Measurements from ENCODE around the gene IRX4. TPM values are rescaled to one million over a fixed set of nuclear protein-coding genes. Genes with fewer than 3 reads are reported as not detected.

IRX4 gene
- total and polyA plus RNA-seq, 4 donors: 0.06 to 0.54 (median 0.34) TPM

DNA sequence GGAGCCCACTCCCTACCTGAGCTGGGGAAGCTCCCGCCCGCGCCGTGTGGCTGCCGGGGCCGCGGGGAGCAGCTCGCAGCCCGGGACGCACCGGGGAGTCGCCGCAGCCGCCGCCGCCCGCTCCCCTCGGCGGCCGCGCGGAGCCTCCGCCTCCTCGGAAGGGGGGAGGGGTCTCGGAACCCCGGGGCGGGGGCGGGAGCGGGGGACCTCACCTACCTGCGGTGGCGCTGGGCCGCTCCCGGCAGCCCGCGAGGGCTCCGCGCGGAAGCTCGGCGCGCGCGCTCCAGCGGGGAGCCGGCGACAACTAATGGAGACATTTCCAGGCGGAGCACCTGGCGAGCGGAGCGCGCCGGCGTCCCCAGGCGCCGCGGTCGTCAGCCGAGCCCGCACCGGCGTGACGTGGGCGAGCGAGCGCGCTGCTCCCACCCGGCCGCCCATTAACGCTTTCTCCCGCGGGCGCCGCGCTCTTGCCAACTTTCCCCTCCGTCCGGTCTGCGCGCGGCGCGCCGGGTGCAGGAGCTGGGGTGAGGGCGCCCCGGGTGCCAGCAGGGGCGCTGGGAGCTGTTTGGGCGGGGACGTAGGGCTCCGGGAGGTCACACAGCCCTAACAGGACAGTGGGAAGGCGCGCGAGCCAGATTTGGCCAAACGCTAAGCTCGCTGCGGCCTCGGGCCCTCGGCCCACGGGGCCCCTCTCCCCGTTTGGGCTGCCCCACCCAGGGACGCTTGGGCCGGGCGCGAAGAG, 4.3 kb upstream of the IRX4 start:
- WGBS (ENCODE audit: insufficient coverage): under 1% methylated on average over 102 of the region's 102 CpGs
- no peaks in the 10 kb centered on the region for H3K36me3 ChIP-seq (ENCODE audit: control insufficient read depth, insufficient read depth, low read length)
- no peak overlapping the region for H3K27ac ChIP-seq (ENCODE audit: low read depth, low read length)
- H3K27me3 ChIP-seq (ENCODE audit: control insufficient read depth, insufficient read depth, low read length): peaks cover 75% of the 10 kb centered on the region
- no peak overlapping the region for H3K4me3 ChIP-seq (ENCODE audit: low read depth, low read length)
- H3K9me3 ChIP-seq (ENCODE audit: control insufficient read depth, insufficient read depth, low read length): no peaks in the 10 kb centered on the region
- H3K4me1 ChIP-seq (ENCODE audit: control insufficient read depth, insufficient read depth, low read length): peaks cover 33% of the 10 kb centered on the region
- DNase-seq (ENCODE audit: low read depth in 4 of 6, low spot score in 6 of 6): peak in 1 of 6 donors; percentile 20

DNA sequence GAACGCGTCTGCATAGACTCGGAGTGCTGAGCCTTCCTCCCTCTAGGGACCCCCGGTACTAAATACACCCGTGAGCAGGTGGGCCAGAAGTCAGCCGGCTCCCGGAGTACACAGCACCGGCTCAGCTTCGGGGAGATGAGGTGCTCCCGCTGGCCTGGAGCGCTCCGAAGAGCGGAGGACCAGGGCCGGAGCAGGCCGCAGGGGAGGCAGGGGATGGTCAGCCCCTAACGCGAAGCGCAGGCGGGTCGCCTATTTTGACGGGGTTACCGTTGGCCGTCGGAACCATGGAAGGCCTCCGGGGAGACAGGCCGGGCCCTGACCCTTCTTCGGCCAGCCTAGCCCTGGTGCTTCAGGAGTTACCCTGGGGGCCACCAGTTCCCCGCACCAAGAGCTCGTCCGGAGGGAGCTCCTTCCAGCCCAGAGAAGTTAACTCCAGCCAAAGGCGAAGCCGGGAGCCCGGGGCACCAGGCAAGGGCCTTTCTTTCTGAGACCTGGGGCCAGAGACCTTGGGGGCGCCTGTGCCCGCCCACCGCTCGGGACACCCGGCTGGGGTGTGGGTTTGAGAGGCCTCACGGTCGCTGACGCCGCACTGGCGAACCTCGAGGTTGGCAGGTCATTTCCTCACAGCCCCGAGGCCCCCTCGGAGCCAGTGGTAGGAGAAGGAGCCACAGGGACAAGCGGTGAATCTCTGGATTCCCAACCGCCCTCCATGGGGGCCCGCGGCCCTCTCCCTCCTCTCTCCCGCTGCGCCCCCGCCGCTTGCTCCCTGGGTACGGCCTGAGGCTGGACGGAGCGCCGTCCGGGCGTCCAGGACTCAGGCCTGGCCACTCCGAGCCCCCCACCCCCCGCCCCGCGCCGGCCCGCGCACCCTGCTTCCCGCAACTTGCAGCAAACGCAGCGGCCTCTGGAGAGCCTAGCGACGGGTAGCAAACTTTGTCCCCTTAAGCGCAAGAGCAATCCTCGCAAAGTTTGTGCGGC, 3.4 kb upstream of the IRX4 start:
- Histone ChIP-seq H3K27ac (ENCODE audit: low read depth, low read length) (no peak overlapping the region), H3K9me3 (ENCODE audit: control insufficient read depth, insufficient read depth, low read length) (no peaks in the 10 kb centered on the region), H3K4me3 (ENCODE audit: low read depth, low read length) (no peak overlapping the region), H3K27me3 (ENCODE audit: control insufficient read depth, insufficient read depth, low read length) (peaks cover 83% of the 10 kb centered on the region), H3K36me3 (ENCODE audit: control insufficient read depth, insufficient read depth, low read length) (no peaks in the 10 kb centered on the region), H3K4me1 (ENCODE audit: control insufficient read depth, insufficient read depth, low read length) (peaks cover 39% of the 10 kb centered on the region)
- no peak for DNase-seq (ENCODE audit: low read depth in 4 of 6, low spot score in 6 of 6)
- 2% methylated on average over 75 of the region's 75 CpGs for WGBS (ENCODE audit: insufficient coverage)

DNA sequence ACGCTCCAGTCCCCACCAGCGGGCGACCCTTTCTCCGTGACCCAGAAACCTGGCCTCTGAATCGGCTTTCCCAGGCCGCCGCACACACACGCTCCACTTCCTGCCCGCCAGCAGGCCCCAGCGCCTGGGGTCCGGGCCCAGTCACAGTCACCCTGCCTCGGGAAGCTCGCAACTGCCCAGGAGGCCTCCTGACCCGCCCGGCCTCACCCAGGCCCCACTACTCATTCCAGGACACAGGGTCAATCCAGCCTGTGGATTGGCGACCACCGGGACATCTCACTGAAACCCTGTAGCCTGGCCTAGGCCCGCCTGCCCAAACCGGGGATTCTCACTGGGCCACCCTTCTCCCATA, 2.7 kb upstream of the IRX4 start:
- no peak overlapping the region for H3K4me3 ChIP-seq (ENCODE audit: low read depth, low read length)
- peaks cover 90% of the 10 kb centered on the region for H3K27me3 ChIP-seq (ENCODE audit: control insufficient read depth, insufficient read depth, low read length)
- peaks cover 42% of the 10 kb centered on the region for H3K4me1 ChIP-seq (ENCODE audit: control insufficient read depth, insufficient read depth, low read length)
- H3K27ac ChIP-seq (ENCODE audit: low read depth, low read length): no peak overlapping the region
- DNase-seq (ENCODE audit: low read depth in 4 of 6, low spot score in 6 of 6): no peak
- H3K9me3 ChIP-seq (ENCODE audit: control insufficient read depth, insufficient read depth, low read length): no peaks in the 10 kb centered on the region
- no peaks in the 10 kb centered on the region for H3K36me3 ChIP-seq (ENCODE audit: control insufficient read depth, insufficient read depth, low read length)
- 10% methylated on average over 19 of the region's 19 CpGs for WGBS (ENCODE audit: insufficient coverage)

DNA sequence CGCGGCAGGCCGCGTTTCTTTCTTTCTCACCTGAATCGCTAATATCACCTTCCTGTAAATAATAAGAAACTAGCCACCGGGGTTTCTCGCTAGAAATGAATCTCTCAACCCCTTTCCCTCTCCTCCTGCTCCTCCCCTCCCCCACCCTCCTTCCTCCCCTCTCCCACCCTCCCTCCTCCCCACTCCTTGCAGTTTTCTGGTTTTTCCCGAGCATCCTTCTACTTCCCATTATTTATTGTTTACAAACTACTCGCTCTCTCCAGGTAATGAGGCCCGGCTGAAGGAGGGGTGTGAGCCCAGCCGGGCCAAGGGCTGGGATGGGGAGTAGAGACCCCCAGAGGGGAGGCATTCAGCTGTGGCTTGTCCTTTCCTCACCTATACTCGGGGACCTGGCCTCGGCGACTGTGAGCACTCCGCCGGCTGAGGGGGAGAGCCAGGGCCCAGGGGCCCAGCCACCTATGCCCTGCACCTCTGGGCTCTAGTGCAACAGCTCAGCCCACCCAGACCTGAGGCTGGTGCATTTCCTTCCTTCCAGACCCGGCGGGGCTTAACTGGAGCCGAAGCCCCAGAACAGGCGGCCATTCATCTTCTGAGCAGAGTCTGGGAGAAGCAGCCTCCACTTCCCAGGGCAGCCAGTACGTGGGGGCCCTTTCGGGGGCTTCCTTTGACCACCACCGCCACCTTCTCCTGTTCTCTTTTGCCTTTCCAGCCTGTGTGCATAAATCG, 2.1 kb upstream of the IRX4 start:
- Histone ChIP-seq H3K27ac (ENCODE audit: low read depth, low read length) (no peak overlapping the region), H3K27me3 (ENCODE audit: control insufficient read depth, insufficient read depth, low read length) (peaks cover 92% of the 10 kb centered on the region), H3K9me3 (ENCODE audit: control insufficient read depth, insufficient read depth, low read length) (no peaks in the 10 kb centered on the region), H3K4me3 (ENCODE audit: low read depth, low read length) (no peak overlapping the region), H3K4me1 (ENCODE audit: control insufficient read depth, insufficient read depth, low read length) (peaks cover 42% of the 10 kb centered on the region), H3K36me3 (ENCODE audit: control insufficient read depth, insufficient read depth, low read length) (no peaks in the 10 kb centered on the region)
- DNase-seq (ENCODE audit: low read depth in 4 of 6, low spot score in 6 of 6): no peak
- WGBS (ENCODE audit: insufficient coverage): 7% methylated on average over 20 of the region's 24 CpGs

DNA sequence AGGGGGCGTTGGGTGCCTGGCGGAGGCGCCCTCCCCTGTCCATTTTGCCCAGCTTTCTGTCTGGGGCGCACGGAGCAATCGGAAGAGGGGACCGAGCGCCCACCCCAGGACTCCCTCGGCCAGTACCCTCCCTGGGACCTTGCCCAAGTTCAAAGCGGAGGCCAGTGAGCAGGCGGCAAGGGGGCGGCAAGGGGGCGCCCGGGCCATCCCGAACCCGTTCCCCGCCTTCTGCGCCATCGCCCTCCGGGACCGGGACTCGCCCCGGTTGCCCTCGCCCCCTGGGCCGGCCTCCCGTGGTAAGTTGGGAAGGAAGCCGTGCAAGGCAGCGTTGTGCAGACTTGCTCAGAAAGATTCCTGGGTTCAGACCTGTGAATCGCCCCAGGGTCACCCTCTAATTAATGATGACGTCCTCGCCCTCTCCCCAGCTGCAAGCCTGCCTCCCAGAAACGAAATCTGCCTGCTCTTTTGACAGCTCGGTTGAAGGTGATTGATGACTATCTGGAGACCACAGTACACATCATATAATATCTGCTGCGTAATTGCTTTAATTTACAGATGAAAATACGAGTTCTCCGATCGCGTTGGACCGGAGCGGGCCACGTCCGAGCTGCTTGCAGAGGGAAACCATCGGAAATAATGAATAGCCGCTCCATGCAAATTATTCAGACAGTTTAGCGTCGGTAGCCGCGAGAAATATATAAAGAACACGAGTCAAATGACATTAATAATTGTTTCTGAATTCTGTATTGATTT, 1.4 kb upstream of the IRX4 start:
- WGBS (ENCODE audit: insufficient coverage): 2% methylated on average over 41 of the region's 49 CpGs
- DNase-seq (ENCODE audit: low read depth in 4 of 6, low spot score in 6 of 6): peak in 1 of 6 donors; percentile 26

DNA sequence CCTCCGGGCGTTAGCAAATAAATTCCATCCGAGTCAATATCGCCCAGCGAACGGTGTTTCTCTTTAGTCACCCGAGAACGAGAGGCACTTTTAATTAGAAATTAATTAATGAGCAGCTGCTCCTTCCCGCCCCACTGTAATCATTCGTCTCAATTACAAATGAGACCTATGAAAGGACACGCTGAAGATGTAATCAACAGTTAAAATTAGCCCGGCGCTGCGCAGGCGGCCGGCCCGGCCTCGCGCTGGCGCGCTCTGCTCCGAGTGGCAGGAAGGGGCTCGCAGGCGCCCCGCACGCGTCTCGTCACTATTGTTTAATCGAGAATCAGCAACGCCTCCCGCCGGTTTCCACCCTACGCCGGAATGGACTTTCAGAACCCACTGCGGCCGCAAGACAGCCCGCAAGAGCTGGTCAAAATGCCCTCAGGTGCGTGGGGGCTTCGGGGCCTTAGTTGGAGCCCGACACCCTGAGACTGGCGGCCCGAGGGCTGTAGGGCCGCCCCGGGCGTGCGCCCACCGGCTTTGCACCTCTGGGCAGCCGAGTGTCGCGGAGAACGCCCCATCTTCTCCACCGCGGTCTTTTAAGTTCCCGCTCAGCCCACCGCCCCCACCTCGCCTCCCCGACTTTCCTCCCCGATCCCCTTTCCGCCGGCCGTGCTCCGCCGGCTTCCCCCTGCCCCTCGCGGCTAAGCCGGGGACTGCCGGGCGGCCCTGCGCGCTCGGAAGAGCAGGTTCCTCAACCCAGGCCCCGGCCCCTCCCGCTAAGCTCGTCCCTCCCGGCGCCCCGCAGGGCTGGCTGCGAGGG, 597 bp upstream of the IRX4 start:
- H3K4me3 ChIP-seq (ENCODE audit: low read depth, low read length): no peak overlapping the region
- H3K27me3 ChIP-seq (ENCODE audit: control insufficient read depth, insufficient read depth, low read length): peaks cover 96% of the 10 kb centered on the region
- under 1% methylated on average over 74 of the region's 78 CpGs for WGBS (ENCODE audit: insufficient coverage)
- no peak overlapping the region for H3K27ac ChIP-seq (ENCODE audit: low read depth, low read length)
- DNase-seq (ENCODE audit: low read depth in 4 of 6, low spot score in 6 of 6): peak in 2 of 6 donors; percentile 28 to 51
- peaks cover 42% of the 10 kb centered on the region for H3K4me1 ChIP-seq (ENCODE audit: control insufficient read depth, insufficient read depth, low read length)
- no peaks in the 10 kb centered on the region for H3K36me3 ChIP-seq (ENCODE audit: control insufficient read depth, insufficient read depth, low read length)
- no peaks in the 10 kb centered on the region for H3K9me3 ChIP-seq (ENCODE audit: control insufficient read depth, insufficient read depth, low read length)

More for the DNA sequence above, 1.4 kb upstream of the IRX4 start:
- H3K36me3 ChIP-seq (ENCODE audit: control insufficient read depth, insufficient read depth, low read length): no peaks in the 10 kb centered on the region
- no peak overlapping the region for H3K27ac ChIP-seq (ENCODE audit: low read depth, low read length)
- H3K4me3 ChIP-seq (ENCODE audit: low read depth, low read length): no peak overlapping the region
- no peaks in the 10 kb centered on the region for H3K9me3 ChIP-seq (ENCODE audit: control insufficient read depth, insufficient read depth, low read length)
- peaks cover 97% of the 10 kb centered on the region for H3K27me3 ChIP-seq (ENCODE audit: control insufficient read depth, insufficient read depth, low read length)
- H3K4me1 ChIP-seq (ENCODE audit: control insufficient read depth, insufficient read depth, low read length): peaks cover 42% of the 10 kb centered on the region

DNA sequence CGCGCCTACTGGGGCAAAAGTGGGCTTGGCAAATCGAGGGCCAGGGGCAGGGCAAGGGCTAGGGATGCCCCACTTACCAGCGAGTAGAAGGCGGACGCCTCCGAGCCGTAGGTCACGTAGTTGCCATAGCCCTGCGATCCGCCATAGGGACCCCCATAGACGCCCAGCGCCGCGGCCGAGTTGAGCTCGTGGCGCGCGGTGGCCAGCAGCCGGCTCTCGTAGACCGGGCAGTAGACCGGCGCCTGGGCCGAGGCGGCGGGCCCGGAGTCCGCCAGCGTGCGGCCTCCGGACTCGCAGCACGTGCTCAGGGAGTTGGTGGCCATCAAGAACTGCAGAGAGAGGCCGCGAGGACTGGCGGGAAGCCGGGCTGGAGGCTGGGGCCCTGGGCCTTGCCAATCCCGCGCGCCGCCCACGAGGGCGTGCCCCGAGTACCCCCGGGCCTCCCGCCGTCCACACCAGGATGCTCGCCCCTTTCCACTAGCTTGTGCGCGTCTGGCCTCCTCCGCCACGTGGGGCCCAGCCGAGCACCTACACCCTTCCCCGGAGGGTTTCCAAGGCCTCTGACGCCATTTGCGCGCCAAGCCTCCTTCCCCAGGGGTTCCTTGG, 891 bp downstream of the IRX4 start:
- Histone ChIP-seq H3K4me3 (ENCODE audit: low read depth, low read length) (no peak overlapping the region), H3K36me3 (ENCODE audit: control insufficient read depth, insufficient read depth, low read length) (no peaks in the 10 kb centered on the region), H3K27me3 (ENCODE audit: control insufficient read depth, insufficient read depth, low read length) (peaks cover 97% of the 10 kb centered on the region), H3K27ac (ENCODE audit: low read depth, low read length) (no peak overlapping the region), H3K9me3 (ENCODE audit: control insufficient read depth, insufficient read depth, low read length) (no peaks in the 10 kb centered on the region), H3K4me1 (ENCODE audit: control insufficient read depth, insufficient read depth, low read length) (peaks cover 38% of the 10 kb centered on the region)
- no peak for DNase-seq (ENCODE audit: low read depth in 4 of 6, low spot score in 6 of 6)
- WGBS (ENCODE audit: insufficient coverage): 3% methylated on average over 59 of the region's 59 CpGs

DNA sequence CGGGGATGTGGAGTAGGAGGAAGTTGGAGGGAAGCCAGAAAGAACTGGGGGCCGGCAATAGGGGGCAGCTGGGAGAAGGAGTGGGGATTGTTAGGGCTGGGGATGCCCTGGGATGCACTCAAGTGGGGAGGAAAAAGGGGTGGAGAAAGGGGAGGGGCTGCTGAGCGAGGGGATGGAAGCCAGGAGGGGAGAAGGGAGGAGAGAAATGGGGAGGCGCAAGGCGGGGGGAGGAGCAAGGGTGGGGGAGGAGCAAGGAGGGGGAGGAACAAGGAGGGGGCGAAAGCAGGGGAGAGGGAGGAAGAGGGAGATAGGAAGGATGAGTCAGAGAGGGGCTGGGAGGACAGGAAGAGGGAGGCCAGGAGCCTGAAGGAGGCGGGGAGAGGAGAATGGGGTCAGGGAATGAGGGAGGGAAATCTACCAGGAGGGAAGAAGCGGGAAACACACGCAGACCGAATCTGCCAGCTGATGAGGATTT, 1.6 kb downstream of the IRX4 start:
- Histone ChIP-seq H3K27ac (ENCODE audit: low read depth, low read length) (no peak overlapping the region), H3K27me3 (ENCODE audit: control insufficient read depth, insufficient read depth, low read length) (peaks cover 98% of the 10 kb centered on the region), H3K4me3 (ENCODE audit: low read depth, low read length) (no peak overlapping the region), H3K36me3 (ENCODE audit: control insufficient read depth, insufficient read depth, low read length) (no peaks in the 10 kb centered on the region), H3K4me1 (ENCODE audit: control insufficient read depth, insufficient read depth, low read length) (peaks cover 39% of the 10 kb centered on the region), H3K9me3 (ENCODE audit: control insufficient read depth, insufficient read depth, low read length) (no peaks in the 10 kb centered on the region)
- WGBS (ENCODE audit: insufficient coverage): under 1% methylated on average over 10 of the region's 10 CpGs
- DNase-seq (ENCODE audit: low read depth in 4 of 6, low spot score in 6 of 6): no peak
